Activated CD8-positive, alpha-beta memory T cell treated with anti-CD3 and anti-CD28 coated beads, Interleukin-2, amount 10 ng/mL, durations not matched to agents 7 days and 5 days (primary cell): ENCODE results near the gene CTSZ. TPM values are rescaled to one million over a fixed set of nuclear protein-coding genes. Genes with fewer than 3 reads are reported as not detected.

Source experiments
- ATAC-seq: fragments of 150-1000 bp; cut with Tn5 transposase; one replicate; pipeline ENCODE4 v1.10.0; 2021; ENCODE audit warnings: moderate library complexity
- CTCF ChIA-PET: fragments of 350-600 bp; sonication (Branson Sonifier 250); formaldehyde crosslinking; loops from one replicate; lab custom pipeline; 2021; ENCODE audit warnings: antibody characterized with exemption; lab: Charles Lee
- DNase-seq: peaks from one replicate; pipeline ENCODE4 v3.0.0-alpha.2; 2020
- H3K27ac Mint-ChIP-seq: one replicate; pipeline ENCODE4 v1.8.0; 2021; ENCODE audit warnings: mild to moderate bottlenecking, mixed read lengths
- H3K27me3 Mint-ChIP-seq: one replicate; pipeline ENCODE4 v1.8.0; 2021; ENCODE audit warnings: mixed read lengths
- H3K36me3 Mint-ChIP-seq: one replicate; pipeline ENCODE4 v1.8.0; 2021; ENCODE audit warnings: mild to moderate bottlenecking, mixed read lengths
- H3K4me1 Mint-ChIP-seq: one replicate; pipeline ENCODE4 v1.8.0; 2021; ENCODE audit warnings: mixed read lengths
- H3K4me3 Mint-ChIP-seq: one replicate; pipeline ENCODE4 v1.8.0; 2021; ENCODE audit warnings: mild to moderate bottlenecking, moderate library complexity, mixed read lengths
- H3K9me3 Mint-ChIP-seq: one replicate; pipeline ENCODE4 v1.8.0; 2022; ENCODE audit warnings: low read depth, mixed read lengths
- total RNA-seq, 2 experiments: library from RNA; stranded (reverse); gene quantifications; one replicate each; pipeline ENCODE4 v1.2.3, GENCODE V29; 2021

The CTSZ gene
- 10 to 100 TPM; 39.6 to 48.0 TPM for total RNA-seq

GRCh38 chr20:59006864-59007664, at the start of gene CTSZ:
Gene CTSZ (minus strand): TSS chr20:59007254. CDS start chr20:59007128, 126 bp downstream.
- DNase-seq: peak; percentile 61
- H3K4me1 Mint-ChIP-seq: peaks cover 53% of the 10 kb centered on the region
- ATAC-seq: peak; percentile 87
- H3K27me3 Mint-ChIP-seq: no peaks in the 10 kb centered on the region
- H3K4me3 Mint-ChIP-seq: peak within 1 kb of the TSS; percentile 68
- CTCF ChIA-PET: no interaction called here
- peaks cover 3% of the 10 kb centered on the region for H3K36me3 Mint-ChIP-seq
- H3K9me3 Mint-ChIP-seq: no peaks in the 10 kb centered on the region
- peak within 1 kb of the TSS; percentile 68 for H3K27ac Mint-ChIP-seq

DNA sequence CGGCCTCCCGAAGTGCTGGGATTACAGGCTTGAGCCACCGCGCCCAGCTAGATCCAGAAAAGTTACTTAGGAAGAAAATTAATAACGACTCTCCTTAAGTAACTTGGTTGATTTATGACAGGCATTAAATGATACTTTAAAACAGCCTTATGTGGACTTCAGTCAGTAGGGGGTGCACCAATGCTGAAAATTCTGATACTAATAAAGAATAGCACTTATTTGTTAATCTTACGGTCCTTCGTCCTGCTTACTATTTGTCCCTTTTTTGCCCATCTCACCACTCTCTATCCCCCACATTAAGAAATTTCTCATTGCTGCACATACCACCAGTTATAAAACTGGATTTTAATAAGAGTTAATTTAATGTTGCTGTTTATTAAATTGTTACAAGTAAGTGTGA, 48.2 kb upstream of the CTSZ start:
- peaks cover 51% of the 10 kb centered on the region for H3K27me3 Mint-ChIP-seq
- CTCF ChIA-PET: interaction anchor here (1.2 kb wide), 1 partner anchor 33 kb away, joined by 3 read pairs; no protein-coding TSS in a partner anchor
- H3K9me3 Mint-ChIP-seq: no peaks in the 10 kb centered on the region
- no peak for ATAC-seq
- no peaks in the 10 kb centered on the region for H3K36me3 Mint-ChIP-seq
- no peak overlapping the region for H3K27ac Mint-ChIP-seq
- H3K4me3 Mint-ChIP-seq: no peak overlapping the region
- DNase-seq: no peak
- H3K4me1 Mint-ChIP-seq: no peaks in the 10 kb centered on the region

DNA sequence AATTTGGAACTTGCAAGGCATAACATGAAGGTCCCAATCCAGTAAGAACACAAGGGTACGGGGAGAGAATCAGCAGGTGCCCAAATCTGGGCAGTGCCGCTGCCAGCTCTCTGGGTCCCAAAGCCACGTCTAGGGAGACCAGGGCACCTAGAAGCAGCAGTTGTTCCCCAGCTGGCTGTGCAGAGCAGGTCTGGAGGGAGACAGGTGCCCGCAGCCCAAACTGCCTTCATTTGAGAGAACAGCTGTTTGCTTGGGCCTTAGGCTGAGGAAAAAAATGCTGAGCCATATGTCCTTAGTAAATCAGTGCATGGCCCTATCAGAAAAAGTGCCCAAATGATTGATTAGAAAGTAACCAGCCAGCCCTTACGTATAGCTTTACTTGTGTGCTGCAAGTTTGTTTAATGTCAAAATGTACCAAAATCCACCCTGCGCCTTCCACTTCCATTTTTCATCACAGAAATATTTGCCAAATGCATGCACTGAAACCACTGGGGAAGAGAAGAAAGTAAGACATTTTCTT, 44.7 kb upstream of the CTSZ start:
- Mint-ChIP-seq H3K4me3 (no peak overlapping the region), H3K27ac (no peak overlapping the region), H3K36me3 (no peaks in the 10 kb centered on the region), H3K9me3 (no peaks in the 10 kb centered on the region), H3K27me3 (peaks cover 51% of the 10 kb centered on the region), H3K4me1 (peaks cover 10% of the 10 kb centered on the region)
- no peak for ATAC-seq
- DNase-seq: no peak
- CTCF ChIA-PET: no interaction called here

- Mint-ChIP-seq H3K27me3 (peaks cover 42% of the 10 kb centered on the region), H3K4me3 (no peak overlapping the region), H3K4me1 (peaks cover 10% of the 10 kb centered on the region), H3K36me3 (no peaks in the 10 kb centered on the region), H3K9me3 (no peaks in the 10 kb centered on the region), H3K27ac (no peak overlapping the region)
- CTCF ChIA-PET: interaction anchor here (0.9 to 1.4 kb wide), 3 partner anchors 32 to 353 kb away, joined by 3 to 4 read pairs (median 3); no protein-coding TSS in a partner anchor
- no peak for ATAC-seq
- no peak for DNase-seq
Observed at GRCh38 chr20:59050437-59050836, 43.4 kb upstream of the CTSZ start.

- no peak overlapping the region for H3K4me3 Mint-ChIP-seq
- H3K4me1 Mint-ChIP-seq: peaks cover 18% of the 10 kb centered on the region
- no peaks in the 10 kb centered on the region for H3K9me3 Mint-ChIP-seq
- ATAC-seq: no peak
- no peak for DNase-seq
- H3K36me3 Mint-ChIP-seq: no peaks in the 10 kb centered on the region
- CTCF ChIA-PET: no interaction called here
- H3K27ac Mint-ChIP-seq: no peak overlapping the region
- H3K27me3 Mint-ChIP-seq: peaks cover 33% of the 10 kb centered on the region
Observed at GRCh38 chr20:59048681-59049030, 41.6 kb upstream of the CTSZ start.

GRCh38 chr20:59047938-59048680, 41.1 kb upstream of the CTSZ start:
- CTCF ChIA-PET: no interaction called here
- H3K9me3 Mint-ChIP-seq: no peaks in the 10 kb centered on the region
- DNase-seq: no peak
- H3K27me3 Mint-ChIP-seq: peaks cover 28% of the 10 kb centered on the region
- H3K4me3 Mint-ChIP-seq: no peak overlapping the region
- ATAC-seq: peak; percentile 45
- H3K27ac Mint-ChIP-seq: peak overlapping the region; percentile 22
- no peaks in the 10 kb centered on the region for H3K36me3 Mint-ChIP-seq
- H3K4me1 Mint-ChIP-seq: peaks cover 23% of the 10 kb centered on the region

DNA sequence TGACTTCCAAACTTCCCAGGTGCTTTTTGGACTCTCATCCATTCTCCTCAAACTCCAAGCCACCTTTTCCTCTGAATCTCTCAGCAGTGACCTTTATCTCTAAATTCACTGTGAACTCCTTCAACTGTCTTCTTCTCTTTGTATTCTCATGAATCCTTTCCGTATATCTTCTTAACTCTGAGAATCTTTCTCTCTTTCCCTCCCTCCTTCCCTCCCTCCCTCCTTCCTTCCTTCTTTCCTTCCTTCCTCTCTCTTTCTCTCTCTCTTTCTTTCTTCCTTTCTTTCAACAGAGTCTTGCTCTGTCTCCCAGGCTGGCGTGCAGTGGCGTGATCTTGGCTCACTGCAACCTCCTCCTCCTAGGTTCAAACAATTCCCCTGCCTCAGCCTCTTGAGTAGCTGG, 39.8 kb upstream of the CTSZ start:
- ATAC-seq (no peak), DNase-seq (no peak)
- Mint-ChIP-seq H3K27ac (no peak overlapping the region), H3K9me3 (no peaks in the 10 kb centered on the region), H3K4me3 (no peak overlapping the region), H3K36me3 (no peaks in the 10 kb centered on the region), H3K27me3 (peaks cover 15% of the 10 kb centered on the region), H3K4me1 (peaks cover 26% of the 10 kb centered on the region)
- CTCF ChIA-PET: interaction anchor here (1.9 kb wide), 1 partner anchor 175 kb away, joined by 4 read pairs; no protein-coding TSS in a partner anchor

GRCh38 chr20:59044796-59045195, 37.7 kb upstream of the CTSZ start:
- H3K36me3 Mint-ChIP-seq: peaks cover 15% of the 10 kb centered on the region
- no peaks in the 10 kb centered on the region for H3K9me3 Mint-ChIP-seq
- H3K27me3 Mint-ChIP-seq: no peaks in the 10 kb centered on the region
- DNase-seq (no peak), ATAC-seq (no peak)
- H3K27ac Mint-ChIP-seq: no peak overlapping the region
- H3K4me3 Mint-ChIP-seq: no peak overlapping the region
- CTCF ChIA-PET: no interaction called here
- peaks cover 42% of the 10 kb centered on the region for H3K4me1 Mint-ChIP-seq

GRCh38 chr20:59044295-59044694, 37.2 kb upstream of the CTSZ start:
- ATAC-seq: no peak
- no peaks in the 10 kb centered on the region for H3K27me3 Mint-ChIP-seq
- peaks cover 16% of the 10 kb centered on the region for H3K36me3 Mint-ChIP-seq
- H3K4me1 Mint-ChIP-seq: peaks cover 47% of the 10 kb centered on the region
- CTCF ChIA-PET: interaction anchor here (0.9 to 1.7 kb wide), 4 partner anchors 12 to 393 kb away, joined by 3 to 8 read pairs (median 4); partner anchors contain the start of genes ATP5F1E and STX16
- H3K9me3 Mint-ChIP-seq: no peaks in the 10 kb centered on the region
- no peak overlapping the region for H3K4me3 Mint-ChIP-seq
- no peak overlapping the region for H3K27ac Mint-ChIP-seq
- no peak for DNase-seq

DNA sequence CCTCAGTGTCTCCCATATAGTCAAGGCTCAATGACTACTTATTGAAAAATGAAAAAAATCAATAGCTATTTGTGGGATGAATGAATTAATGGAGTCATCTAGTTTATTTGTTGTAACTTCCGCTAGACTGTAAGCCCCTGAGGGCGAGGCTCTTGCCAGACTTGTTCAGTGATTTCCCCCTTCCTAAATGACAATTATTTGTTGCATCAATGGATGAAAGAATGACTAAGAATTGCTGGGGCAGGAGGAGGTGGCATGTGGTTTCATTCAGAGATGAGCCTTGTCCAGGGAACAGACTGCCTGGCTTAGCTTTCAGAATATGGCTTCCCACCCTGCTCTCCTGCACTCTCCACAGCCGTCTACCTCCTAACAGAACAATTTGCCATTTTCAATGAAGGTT, 36.6 kb upstream of the CTSZ start:
- ATAC-seq (no peak), DNase-seq (no peak)
- Mint-ChIP-seq H3K27me3 (no peaks in the 10 kb centered on the region), H3K36me3 (peaks cover 16% of the 10 kb centered on the region), H3K4me3 (peak overlapping the region; percentile 71), H3K4me1 (peaks cover 52% of the 10 kb centered on the region), H3K27ac (peak overlapping the region; percentile 85), H3K9me3 (no peaks in the 10 kb centered on the region)
- CTCF ChIA-PET: interaction anchor here (0.9 to 1.8 kb wide), 6 partner anchors 10 to 393 kb away, joined by 3 to 8 read pairs (median 4); partner anchors contain the start of genes ATP5F1E and STX16

DNA sequence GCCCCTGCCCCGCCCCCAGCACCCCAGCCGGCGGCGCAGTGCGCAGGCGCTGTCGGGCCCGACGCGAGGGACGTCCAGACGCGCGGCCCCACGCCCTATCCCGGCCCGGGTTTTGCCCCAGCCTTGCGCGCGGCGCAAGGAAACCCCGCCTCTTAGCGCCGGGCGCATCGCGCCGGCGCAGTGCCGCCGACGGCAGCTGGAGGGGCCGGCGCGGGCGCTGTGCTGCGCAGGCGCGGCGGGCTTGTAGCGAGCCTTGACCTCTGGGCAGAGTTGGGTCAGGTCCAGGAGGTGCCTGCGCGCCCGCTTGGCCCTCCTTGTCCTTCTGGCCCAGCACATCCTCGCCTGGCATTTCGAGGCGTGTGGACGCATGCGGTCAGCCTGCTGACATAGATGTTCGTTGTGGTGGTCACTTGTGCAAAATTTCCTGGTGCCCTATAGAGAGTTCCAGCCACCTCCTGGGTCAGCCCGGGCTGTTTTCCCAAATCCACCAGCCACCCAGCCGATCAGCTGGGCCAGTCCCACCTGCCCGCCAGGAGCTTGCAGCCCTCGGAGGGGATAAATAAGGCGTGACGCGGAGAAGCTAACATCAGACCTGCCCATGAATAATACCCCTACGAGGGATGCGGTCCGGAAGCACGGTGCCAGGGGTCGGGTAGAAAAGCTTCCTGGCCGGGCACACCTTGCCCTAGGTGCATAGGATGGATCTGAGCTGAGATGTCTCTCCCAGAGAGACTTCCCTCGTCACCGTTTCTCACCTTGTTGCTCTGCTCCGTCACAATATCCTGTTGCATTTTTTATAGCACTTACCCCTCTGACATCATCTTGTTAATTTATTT, 36.0 kb upstream of the CTSZ start:
- CTCF ChIA-PET: interaction anchor here (0.9 to 1.8 kb wide), 7 partner anchors 9 to 392 kb away, joined by 3 to 8 read pairs (median 5); partner anchors contain the start of genes ATP5F1E and STX16
- H3K4me1 Mint-ChIP-seq: peaks cover 48% of the 10 kb centered on the region
- H3K36me3 Mint-ChIP-seq: peaks cover 16% of the 10 kb centered on the region
- no peaks in the 10 kb centered on the region for H3K27me3 Mint-ChIP-seq
- peak; percentile 97 for ATAC-seq
- DNase-seq: peak; percentile 95
- peak overlapping the region; percentile 92 for H3K4me3 Mint-ChIP-seq
- H3K9me3 Mint-ChIP-seq: no peaks in the 10 kb centered on the region
- H3K27ac Mint-ChIP-seq: peak overlapping the region; percentile 85

DNA sequence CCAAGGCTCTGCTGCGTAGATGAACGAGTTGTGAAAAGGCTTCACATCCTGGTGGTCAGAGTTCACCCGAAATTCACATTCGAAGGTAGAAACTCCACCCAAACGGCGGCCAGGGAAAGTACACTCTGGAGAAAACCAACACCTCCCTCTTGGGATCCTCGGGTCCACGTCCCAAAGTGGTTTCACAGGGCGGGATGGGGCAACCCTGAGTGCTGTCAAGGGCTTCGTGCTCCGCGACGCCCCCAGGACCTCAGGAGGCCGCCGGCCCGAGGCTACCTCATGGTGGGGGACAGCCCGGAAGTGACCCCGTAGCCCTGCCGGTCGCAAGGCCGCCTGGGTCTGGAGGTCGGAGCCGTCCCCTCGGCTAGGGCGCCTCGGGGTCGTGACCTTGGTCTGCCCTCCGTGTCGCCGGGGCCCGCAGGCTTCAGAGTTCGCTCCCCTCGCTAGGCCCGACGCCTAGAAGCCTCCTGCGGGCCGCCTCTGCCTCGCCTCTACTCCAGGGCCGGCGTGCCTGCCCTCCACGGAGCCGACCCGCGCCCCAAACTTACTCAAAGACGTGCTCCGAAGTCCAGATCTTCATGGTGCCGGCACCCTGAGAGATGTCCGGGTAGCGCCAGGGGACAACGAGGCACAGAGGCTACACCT, 35.2 kb upstream of the CTSZ start, which contains the start of gene PRELID3B:
PRELID3B (minus strand) TSS at position 636 of the 645 bp plus-strand sequence; CDS start at position 580, 56 bp downstream.
- ATAC-seq (peak; percentile 52), DNase-seq (no peak)
- Mint-ChIP-seq H3K4me1 (peaks cover 52% of the 10 kb centered on the region), H3K27me3 (no peaks in the 10 kb centered on the region), H3K9me3 (no peaks in the 10 kb centered on the region), H3K27ac (peak within 1 kb of the TSS; percentile 85), H3K4me3 (peak within 1 kb of the TSS; percentile 92), H3K36me3 (peaks cover 23% of the 10 kb centered on the region)
- CTCF ChIA-PET: interaction anchor here (1.0 to 1.8 kb wide), 3 partner anchors 8 to 40 kb away, joined by 3 to 5 read pairs (median 5); no protein-coding TSS in a partner anchor
